GM18867 (cell line): ENCODE data around the gene LST1.
A peak's percentile ranks its signal among the peaks of the same experiment; 100 is the strongest.
"Not testable (repeated sequence)": the region's sequence is repeated elsewhere in the genome, so short reads cannot be mapped to it uniquely, and the experiment has no call there.

Experiments used
- ATAC-seq: cut with Tn5 transposase; IDR thresholded peaks from one replicate; pipeline ENCODE4 v1.9.1; 2021; ENCODE audit warnings: mild to moderate bottlenecking, moderate library complexity; ENCODE audit not compliant: unreplicated experiment

Gene LST1

DNA sequence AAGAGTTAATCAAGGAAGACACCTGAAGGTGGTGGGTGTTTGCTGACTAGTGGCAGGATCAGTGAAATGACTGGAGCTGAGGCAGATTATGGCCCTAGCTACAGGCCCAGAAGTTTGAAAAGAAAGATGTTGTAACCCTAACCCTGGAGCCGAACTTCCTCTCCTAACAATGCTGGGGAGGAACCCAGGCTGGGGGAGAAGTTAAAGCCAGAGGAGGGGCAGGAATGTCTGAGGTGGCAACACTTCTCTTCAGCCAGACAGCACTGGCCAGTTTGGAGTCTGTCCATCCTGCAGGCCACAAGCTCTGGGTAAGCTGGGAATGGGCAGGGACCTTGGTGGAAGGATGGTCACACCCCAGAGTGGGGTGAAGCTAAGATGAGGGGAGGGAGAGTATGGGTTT is at the start of gene LST1:
Gene LST1, plus strand, starts transcription at position 270 of the 400 bp plus-strand sequence. CDS start 1,023 bp downstream, outside the sequence.
- ATAC-seq: no peak

DNA sequence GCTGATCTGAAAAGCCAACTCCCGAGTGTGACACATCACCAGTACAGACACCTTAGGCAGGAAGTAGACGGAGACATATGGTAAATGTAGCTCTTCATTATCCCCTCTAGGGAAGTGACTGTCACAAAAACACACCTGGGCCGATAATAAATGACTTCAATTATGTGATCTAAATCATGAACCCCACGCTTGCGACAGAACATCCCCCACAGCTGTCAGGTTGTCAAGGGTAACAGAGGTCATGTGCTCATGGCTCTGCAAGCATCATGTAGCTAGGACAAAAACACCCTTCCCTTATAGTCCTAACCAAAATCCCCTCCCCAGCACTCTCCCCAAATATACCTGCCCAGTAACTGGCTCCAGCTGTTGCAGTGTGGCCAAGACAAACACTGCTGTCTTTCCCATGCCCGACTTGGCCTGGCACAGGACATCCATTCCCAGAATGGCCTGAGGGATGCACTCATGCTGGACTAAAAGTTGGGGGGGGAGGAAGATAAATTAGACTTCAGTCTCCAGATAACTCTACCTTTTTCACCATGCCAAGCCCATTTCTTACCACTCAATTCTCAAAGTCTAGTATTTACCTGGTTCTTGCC is 47.2 kb upstream of the LST1 start:
- ATAC-seq: no peak

GRCh38 chr6:31540640-31541039 is 45.4 kb upstream of the LST1 start:
- ATAC-seq: no peak

- peak; percentile 4 for ATAC-seq
Observed at GRCh38 chr6:31541059-31541657, 44.9 kb upstream of the LST1 start.

- ATAC-seq: peak; percentile 68
Observed at GRCh38 chr6:31541658-31542521, 44.2 kb upstream of the LST1 start, which contains the start of gene DDX39B. Gene DDX39B, minus strand, starts transcription at chr6:31542003. Its CDS starts 1,471 bp downstream, at chr6:31540532.

- ATAC-seq: no peak
Observed at GRCh38 chr6:31543639-31544038, 42.4 kb upstream of the LST1 start.

- no peak for ATAC-seq
Observed at GRCh38 chr6:31544676-31545075, 41.4 kb upstream of the LST1 start.

DNA sequence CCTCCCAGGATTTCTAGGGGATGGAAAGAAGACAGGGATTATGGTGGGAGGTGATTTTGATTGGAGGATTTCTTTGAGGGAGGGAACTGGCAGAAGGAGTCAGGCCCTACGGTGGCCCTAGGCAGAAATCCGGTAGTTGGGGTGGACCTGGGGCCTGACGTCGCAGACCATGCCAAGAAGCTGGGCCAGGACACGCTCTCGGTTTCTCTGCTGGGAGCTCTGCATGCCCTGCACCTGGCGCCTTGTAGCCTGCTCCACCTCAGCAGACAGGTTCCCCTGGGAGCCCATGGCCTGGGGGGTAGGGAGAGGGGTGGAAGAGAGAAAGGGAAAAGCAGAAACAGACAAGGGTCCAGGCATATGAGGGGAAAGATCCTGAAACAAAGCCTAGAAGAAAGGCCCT is 40.8 kb upstream of the LST1 start:
- no peak for ATAC-seq

GRCh38 chr6:31546339-31546957 is 39.6 kb upstream of the LST1 start, which contains the start of gene ATP6V1G2:
Gene ATP6V1G2, minus strand, starts transcription at chr6:31546608. Its CDS starts 49 bp downstream, at chr6:31546559.
- peak; percentile 45 for ATAC-seq

GRCh38 chr6:31546958-31547726 is 38.9 kb upstream of the LST1 start, which contains the start of gene NFKBIL1:
Gene NFKBIL1, plus strand, starts transcription at chr6:31547608. Its CDS starts 87 bp downstream, at chr6:31547695.
- ATAC-seq: peak; percentile 75

- ATAC-seq: no peak
Observed at GRCh38 chr6:31547727-31548543, 38.1 kb upstream of the LST1 start.

DNA sequence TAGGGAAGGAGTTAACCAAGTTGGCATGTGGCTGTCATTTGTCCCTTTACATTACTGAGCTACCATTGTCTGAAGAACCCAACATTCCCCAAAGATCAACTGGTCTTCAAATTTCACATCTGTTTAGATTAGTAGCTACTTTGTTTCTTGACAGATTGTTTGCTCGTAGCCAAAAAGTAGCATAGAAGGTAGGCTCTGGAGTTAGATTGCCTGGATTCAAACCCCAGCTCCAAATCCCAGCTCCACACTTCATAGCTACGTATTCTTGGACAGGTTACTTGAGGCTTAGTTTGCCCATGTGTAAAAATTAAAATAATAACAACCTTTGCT is 37.6 kb upstream of the LST1 start:
- no peak for ATAC-seq

DNA sequence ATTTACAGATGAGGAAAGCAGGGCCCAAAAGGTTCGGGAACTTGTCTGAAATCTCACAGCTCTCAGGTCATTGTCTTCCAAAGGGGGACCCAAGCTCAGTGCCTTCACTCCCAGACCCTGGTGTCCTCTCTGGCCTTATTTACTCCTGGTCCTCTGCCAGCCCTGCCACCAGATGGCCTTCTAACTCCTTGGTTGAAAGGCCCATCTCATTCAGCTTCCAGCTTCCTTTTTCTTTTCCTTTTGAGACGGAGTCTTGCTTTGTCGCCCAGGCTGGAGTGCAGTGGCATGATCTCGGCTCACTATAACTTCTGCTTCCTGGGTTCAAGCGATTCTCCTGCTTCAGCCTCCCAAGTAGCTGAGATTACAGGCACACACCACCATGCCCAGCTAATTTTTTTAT is 34.7 kb upstream of the LST1 start:
- ATAC-seq: not testable (repeated sequence)

- no peak for ATAC-seq
Observed at GRCh38 chr6:31556307-31556706, 29.8 kb upstream of the LST1 start.

GRCh38 chr6:31557443-31558317 is 28.4 kb upstream of the LST1 start:
- no peak for ATAC-seq

- no peak for ATAC-seq
Observed at GRCh38 chr6:31558318-31558625, 27.8 kb upstream of the LST1 start.

- no peak for ATAC-seq
Observed at GRCh38 chr6:31558631-31559500, 27.2 kb upstream of the LST1 start.

DNA sequence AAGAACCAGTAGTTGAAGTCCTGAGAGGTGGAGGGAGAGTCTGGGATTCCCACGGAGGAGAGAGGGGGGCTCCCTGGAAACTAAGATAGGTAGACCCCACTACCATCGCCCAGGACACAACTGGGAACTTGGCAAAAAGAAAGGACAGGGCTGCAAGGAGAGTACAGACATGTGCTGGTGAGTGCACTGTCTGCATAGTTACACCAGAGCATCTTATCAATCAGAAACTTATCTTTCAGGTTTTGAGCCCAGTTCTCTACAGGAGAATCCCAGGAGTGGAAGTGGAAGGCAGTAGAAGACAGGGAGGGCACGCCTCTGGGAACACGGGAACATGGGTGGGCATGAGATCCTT is 26.5 kb upstream of the LST1 start:
- ATAC-seq: no peak
